ENCODE measurements around the gene CAPG. TPM values are rescaled to one million over a fixed set of nuclear protein-coding genes. Genes with fewer than 3 reads are reported as not detected.
"Not testable (repeated sequence)": the region's sequence is repeated elsewhere in the genome, so short reads cannot be mapped to it uniquely, and the experiment has no call there.

The CAPG gene
- total RNA-seq, 1 donor from 2014 or later = 5.0 TPM

DNA sequence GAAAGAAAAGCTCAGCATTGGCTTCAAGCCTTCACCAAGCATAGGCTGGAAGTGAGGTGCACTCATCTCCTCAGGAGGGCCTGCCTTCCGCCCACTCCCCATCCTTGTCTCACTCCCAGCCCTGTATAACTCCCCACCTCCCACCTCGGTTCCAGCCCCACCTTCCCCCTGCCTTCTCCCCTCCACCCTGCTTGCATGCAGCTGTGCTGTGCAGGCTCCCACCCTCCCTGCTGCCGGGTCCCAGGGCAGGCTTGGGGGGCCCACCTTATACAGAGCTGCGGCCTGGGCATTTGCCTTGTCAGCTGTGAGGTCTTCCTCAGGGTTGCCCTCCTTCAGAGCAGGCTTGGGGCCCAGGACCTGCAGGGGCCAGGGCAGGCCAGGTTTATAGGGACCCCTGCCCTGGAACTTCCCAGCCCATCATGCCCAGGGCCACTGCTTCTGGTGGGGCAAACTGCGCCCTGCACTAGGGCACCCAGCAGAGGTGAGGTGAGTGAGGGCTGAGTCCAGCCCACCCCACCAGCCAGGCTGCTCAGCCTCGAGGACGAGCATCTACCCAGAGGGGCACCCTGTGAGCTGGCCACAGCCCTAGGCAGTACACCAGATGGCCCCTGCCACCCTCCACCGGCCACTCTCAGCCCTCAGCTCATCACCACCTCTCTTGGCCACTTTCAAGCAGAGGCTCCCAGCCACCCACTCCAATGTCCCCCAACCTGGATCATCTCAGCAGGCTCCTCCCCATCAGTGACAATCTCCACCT is 11.6 kb downstream of the CAPG start:
- no peak for DNase-seq (ENCODE audit: low spot score)
- ATAC-seq = no peak

- peak; percentile 44 for ATAC-seq
- no peak for DNase-seq (ENCODE audit: low spot score)
Measured at GRCh38 chr2:85397925-85398331, 12.2 kb downstream of the CAPG start.

GRCh38 chr2:85396531-85397470 is 13.4 kb downstream of the CAPG start:
- ATAC-seq (no peak), DNase-seq (ENCODE audit: low spot score) (no peak)

DNA sequence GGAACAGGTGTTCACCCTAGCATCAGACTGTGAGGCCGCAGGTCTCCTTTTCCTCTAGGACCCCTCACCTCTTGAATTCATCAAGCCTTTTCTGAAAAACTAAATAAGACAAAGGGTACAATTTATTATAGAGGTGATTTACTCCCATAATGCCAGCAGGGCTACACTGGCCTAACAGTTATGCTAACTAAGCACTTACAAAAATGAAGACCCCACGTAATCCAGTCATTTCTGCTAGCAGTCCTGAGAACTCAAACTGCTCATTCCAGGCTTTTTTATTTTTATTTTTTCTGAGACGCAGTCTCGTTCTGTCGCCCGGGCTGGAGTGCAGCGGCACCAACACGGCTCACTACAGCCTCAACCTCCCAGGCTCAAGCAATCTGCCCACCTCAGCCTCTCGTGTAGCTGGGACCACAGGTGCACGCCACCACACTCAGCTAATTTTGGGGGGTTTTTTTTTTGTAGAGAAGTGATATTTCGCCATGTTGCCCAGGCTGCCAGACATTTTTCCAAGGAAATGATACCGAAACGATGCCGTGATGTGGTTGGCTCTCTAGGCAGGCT is 14.2 kb downstream of the CAPG start:
- no peak for DNase-seq (ENCODE audit: low spot score)
- ATAC-seq = no peak

DNA sequence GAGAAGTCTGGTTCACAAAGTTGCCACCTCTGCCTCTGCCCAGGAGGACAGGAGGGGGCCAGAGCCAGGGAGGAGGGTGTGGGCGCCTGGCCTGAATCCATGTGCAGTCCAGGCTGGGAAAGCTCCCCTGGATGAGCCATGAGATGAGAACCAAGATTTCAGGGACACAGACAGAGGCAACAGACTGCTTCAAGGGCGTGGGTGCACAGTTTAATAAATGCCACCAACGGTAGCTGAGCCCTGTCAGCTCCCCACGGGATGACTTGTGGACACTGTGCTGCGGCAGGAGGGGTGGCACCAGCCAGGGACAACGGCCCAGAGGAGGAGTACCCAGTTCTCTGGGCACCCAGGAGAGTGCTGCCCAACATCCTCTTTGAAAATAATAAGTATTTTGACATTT is 15.2 kb downstream of the CAPG start:
- DNase-seq (ENCODE audit: low spot score) = no peak
- no peak for ATAC-seq

GRCh38 chr2:85394261-85394681 is 15.9 kb downstream of the CAPG start:
- no peak for DNase-seq (ENCODE audit: low spot score)

GRCh38 chr2:85393836-85394235 is 16.3 kb downstream of the CAPG start:
- ATAC-seq (peak; percentile 15), DNase-seq (ENCODE audit: low spot score) (no peak)

More at GRCh38 chr2:85394261-85394681, 15.9 kb downstream of the CAPG start:
- ATAC-seq = peak; percentile 79

- peak; percentile 69 for ATAC-seq
- DNase-seq (ENCODE audit: low spot score) = no peak
Measured at GRCh38 chr2:85390941-85391669, 19.1 kb downstream of the CAPG start.

DNA sequence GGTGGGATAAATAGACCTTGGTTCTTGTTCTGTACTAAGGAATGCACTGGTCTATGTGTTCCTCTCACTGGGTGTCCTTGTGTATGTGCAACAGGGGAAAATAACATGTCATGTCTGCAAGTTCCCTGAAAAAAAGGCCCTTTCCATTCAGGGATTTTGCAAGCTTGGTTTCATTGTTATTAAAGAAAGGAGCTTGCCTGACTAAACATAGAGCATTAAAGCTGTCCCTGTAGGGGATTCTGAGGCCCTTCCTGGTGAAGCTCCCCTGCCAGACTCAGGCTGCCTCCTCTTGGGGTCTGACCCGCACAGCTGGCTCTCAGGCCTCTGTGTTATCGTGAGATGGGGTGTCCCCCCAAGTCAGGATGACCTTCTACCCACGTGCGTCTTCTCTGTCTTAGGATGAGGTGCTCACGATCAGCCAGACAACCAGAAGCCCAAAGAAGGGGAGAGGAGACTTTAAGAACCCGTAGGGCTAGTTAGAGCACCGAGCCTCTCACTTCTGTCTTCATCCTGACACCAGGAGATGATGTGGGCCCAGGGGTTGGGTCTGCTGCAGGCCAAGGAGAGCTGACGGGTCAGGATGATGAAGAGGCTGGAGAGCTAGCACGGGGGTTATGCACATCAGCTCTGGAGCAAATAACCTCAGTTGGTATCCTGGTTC is 21.2 kb downstream of the CAPG start:
- DNase-seq (ENCODE audit: low spot score) = no peak
- no peak for ATAC-seq

DNA sequence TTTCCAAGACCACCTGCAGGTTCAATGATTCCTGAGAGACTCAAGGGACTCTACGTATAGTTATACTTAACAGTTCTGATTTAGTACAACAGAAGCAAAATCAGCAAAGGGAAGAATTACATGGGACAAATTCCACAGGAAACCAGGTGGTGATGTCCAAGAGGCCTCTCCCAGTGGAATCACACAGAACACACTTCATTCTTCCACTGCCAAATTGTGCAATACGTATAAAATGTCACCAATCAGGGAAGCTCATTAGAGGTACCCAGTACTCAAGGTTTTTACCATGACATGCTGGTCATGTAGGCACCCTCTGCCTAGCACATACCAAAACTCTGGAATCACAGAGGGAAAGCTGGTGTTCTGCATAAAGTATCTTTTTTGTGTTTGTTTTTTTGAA is 22.4 kb downstream of the CAPG start:
- DNase-seq (ENCODE audit: low spot score) (no peak), ATAC-seq (peak; percentile 52)

- no peak for DNase-seq (ENCODE audit: low spot score)
Measured at GRCh38 chr2:85385746-85386145, 24.4 kb downstream of the CAPG start.

DNA sequence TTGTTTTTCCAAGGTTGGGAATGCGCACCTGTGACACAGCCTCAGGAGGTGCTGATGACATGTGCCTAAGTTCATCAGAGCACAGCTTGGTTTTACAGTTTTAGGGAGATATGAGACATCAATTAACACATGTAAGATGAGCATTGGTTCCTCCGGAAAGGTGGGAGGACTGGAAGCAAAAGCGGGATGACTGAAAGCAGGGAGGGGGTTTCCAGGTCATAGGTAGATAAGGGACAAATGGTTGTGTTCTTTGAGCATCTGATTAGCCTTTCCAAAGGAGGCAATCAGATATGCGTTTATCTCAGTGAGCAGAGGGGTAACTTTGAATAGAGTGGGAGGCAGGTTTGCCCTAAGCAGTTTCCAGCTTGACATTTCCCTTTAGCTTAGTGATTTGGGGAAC is 26.3 kb downstream of the CAPG start:
- ATAC-seq (no peak), DNase-seq (ENCODE audit: low spot score) (no peak)

More at GRCh38 chr2:85385746-85386145, 24.4 kb downstream of the CAPG start:
- ATAC-seq = no peak

DNA sequence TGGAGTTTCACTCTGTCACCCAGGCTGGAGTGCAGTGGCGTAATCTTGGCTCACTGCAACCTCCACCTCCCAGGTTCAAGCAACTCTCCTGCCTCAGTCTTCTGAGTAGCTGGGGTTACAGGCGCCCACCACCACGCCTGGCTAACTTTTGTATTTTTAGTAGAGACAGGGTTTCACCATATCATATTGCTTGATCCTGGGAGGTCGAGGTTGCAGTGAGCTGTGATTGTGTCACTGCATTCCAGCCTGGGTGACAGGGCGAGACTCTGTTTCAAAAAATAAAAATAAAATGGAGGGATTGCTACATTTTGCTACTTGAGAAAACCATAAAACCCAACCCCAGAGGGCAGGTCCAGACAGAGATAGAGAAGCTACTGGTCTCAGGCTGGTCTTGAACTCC is 27.0 kb downstream of the CAPG start:
- ATAC-seq = peak; percentile 14
- DNase-seq (ENCODE audit: low spot score) = not testable (repeated sequence)

GRCh38 chr2:85380048-85380447 is 30.1 kb downstream of the CAPG start:
- DNase-seq (ENCODE audit: low spot score) (no peak), ATAC-seq (no peak)

DNA sequence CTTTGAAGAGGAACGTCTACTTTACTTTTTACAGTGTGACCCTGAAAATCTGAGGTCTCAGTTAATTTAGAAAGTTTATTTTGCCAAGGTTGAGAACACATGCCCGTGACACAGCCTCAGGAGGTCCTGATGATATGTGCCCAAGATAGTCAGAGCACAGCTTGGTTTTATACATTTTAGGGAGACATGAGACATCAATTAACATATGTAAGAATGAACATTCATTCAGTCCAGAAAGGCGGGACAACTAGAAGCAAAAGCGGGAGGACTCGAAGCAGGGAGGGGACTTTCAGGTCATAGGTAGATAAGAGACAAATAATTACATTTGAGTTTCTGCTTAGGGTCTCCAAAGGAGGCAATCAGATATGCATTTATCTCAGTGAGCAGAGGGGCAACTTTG is 31.9 kb downstream of the CAPG start:
- ATAC-seq (no peak), DNase-seq (ENCODE audit: low spot score) (no peak)

GRCh38 chr2:85377083-85377482 is 33.1 kb downstream of the CAPG start:
- no peak for DNase-seq (ENCODE audit: low spot score)
- no peak for ATAC-seq

- no peak for ATAC-seq
- no peak for DNase-seq (ENCODE audit: low spot score)
Measured at GRCh38 chr2:85376291-85377065, 33.7 kb downstream of the CAPG start.

GRCh38 chr2:85371045-85371444 is 39.1 kb downstream of the CAPG start:
- peak; percentile 47 for ATAC-seq
- no peak for DNase-seq (ENCODE audit: low spot score)

- ATAC-seq (peak; percentile 23), DNase-seq (ENCODE audit: low spot score) (no peak)
Measured at GRCh38 chr2:85369500-85369899, 40.7 kb downstream of the CAPG start.

DNA sequence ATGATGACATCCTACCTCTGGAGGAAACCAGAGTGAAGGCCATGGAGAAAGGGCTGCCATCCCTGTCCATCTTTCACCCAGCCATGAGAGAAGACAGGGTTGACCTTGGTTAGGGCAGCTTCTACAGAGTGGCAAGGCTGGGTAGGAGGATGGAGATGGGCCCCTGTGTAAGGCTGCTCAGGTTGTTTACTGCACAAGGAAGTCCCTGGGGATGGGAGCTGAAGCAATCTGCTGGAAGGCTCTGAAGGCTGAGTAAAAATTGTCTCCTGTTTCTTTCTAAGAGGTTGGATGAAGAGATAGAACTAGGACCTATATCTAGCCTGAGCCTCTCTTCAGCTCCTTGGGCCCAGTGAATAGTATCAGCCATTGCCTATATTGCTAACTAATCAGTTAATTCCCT is 41.2 kb downstream of the CAPG start:
- no peak for ATAC-seq
- no peak for DNase-seq (ENCODE audit: low spot score)
